GM12892 (cell line): Measurements from ENCODE around the gene GAK.
"Not testable (repeated sequence)": the region's sequence is repeated elsewhere in the genome, so short reads cannot be mapped to it uniquely, and the experiment has no call there.

ENCODE experiments used
- DNase-seq: peaks from one replicate; pipeline ENCODE4 v3.0.0; 2011; ENCODE audit not compliant: insufficient read length
- FAIRE-seq: peaks from 2 replicates; lab custom pipeline; 2011; peaks lifted over from hg19 to GRCh38; lab: Jason Lieb, UNC
- POLR2A ChIP-seq: IDR thresholded peaks from 2 replicates; pipeline ENCODE4 v1.6.1; 2011; ENCODE audit warnings: low read depth, low read length, control low read depth
- POLR2AphosphoS5 ChIP-seq: IDR thresholded peaks from 2 replicates; pipeline ENCODE4 v1.6.1; 2011; ENCODE audit warnings: low read depth, low read length, control low read depth
- TAF1 ChIP-seq: IDR thresholded peaks from 2 replicates; pipeline ENCODE4 v1.6.1; 2011; ENCODE audit warnings: low read depth, mild to moderate bottlenecking, control low read depth, low read length, borderline replicate concordance

Gene GAK

GRCh38 chr4:929096-929765 lies 2.9 kb downstream of the GAK start:
- TF ChIP-seq TAF1, result no peak
- no peak for TF ChIP-seq POLR2A
- no peak for TF ChIP-seq POLR2AphosphoS5
- DNase-seq (no peak), FAIRE-seq (no peak)

GRCh38 chr4:927566-927965 lies 4.5 kb downstream of the GAK start:
- not testable (repeated sequence) for FAIRE-seq, DNase-seq

DNA sequence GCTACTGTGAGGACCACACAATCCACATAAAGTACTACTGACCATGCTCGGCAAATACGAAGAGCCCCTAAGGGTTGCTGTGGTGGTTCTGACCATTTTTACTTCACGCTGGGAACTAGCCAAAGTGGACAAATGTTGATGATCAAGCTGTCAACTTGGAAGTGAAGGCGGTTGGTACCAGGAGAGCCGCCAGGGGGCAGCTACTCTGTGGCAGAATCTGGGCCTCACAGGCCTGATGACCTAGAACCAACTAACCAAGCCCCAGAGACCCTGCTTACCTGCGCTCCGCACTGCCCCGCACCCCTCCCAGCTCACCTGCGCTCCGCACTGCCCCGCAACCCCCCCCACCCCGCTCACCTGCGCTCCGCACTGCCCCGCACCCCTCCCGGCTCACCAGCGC lies 5.6 kb downstream of the GAK start:
- DNase-seq (no peak), FAIRE-seq (no peak)
- no peak for TF ChIP-seq TAF1
- no peak for TF ChIP-seq POLR2A
- TF ChIP-seq POLR2AphosphoS5, result no peak

- no peak for FAIRE-seq
- DNase-seq, result no peak
- no peak for TF ChIP-seq POLR2AphosphoS5
- TF ChIP-seq TAF1, result no peak
- TF ChIP-seq POLR2A, result no peak
Measured at GRCh38 chr4:925771-926500, 6.2 kb downstream of the GAK start.

GRCh38 chr4:925171-925570 lies 6.9 kb downstream of the GAK start:
- no peak for TF ChIP-seq POLR2AphosphoS5
- no peak for TF ChIP-seq POLR2A
- TF ChIP-seq TAF1, result no peak
- FAIRE-seq, result no peak

GRCh38 chr4:924107-925096 lies 7.7 kb downstream of the GAK start:
- TF ChIP-seq POLR2A (no peak), POLR2AphosphoS5 (no peak), TAF1 (no peak)
- DNase-seq (no peak), FAIRE-seq (peak; percentile 85)

More at GRCh38 chr4:925171-925570, 6.9 kb downstream of the GAK start:
- no peak for DNase-seq

- FAIRE-seq (peak; percentile 77), DNase-seq (no peak)
- TF ChIP-seq POLR2A (no peak), TAF1 (no peak), POLR2AphosphoS5 (no peak)
Measured at GRCh38 chr4:921830-922331, 10.2 kb downstream of the GAK start.

- not testable (repeated sequence) for FAIRE-seq, DNase-seq
Measured at GRCh38 chr4:919004-919680, 13.0 kb downstream of the GAK start.

DNA sequence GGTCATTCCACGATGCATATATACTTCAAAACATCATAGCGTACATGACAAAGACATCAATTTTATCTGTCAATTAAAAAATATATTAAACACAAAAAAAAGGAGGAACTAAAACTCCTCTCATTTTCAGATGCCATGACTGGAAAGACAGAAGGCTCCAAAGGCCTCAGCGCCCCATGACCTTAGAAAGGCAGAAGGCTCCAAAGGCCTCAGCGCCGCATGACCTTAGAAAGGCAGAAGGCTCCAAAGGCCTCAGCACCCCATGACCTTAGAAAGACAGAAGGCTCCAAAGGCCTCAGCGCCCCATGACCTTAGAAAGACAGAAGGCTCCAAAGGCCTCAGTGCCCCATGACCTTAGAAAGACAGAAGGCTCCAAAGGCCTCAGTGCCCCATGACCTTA lies 13.5 kb downstream of the GAK start:
- not testable (repeated sequence) for FAIRE-seq, DNase-seq

DNA sequence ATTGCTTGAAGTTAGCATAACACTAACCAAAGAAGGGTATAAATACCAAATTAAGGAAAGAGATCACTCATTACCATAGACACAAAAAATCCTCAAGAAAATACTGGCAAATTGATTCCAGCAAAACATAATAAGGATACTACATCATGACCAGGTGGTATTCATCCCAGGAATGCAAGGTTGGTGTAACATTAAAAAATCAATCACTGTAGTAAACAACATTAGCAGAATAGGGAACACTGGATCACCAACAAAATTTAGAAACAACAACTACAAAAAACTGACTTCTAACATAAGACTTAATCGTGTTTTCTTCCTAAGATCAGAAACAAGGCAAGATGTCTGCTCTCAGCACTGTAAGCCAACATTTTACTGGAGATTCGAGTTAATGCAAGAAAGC lies 14.1 kb downstream of the GAK start:
- TF ChIP-seq TAF1 (no peak), POLR2AphosphoS5 (no peak), POLR2A (no peak)
- FAIRE-seq (no peak), DNase-seq (no peak)

GRCh38 chr4:917466-917865 lies 14.7 kb downstream of the GAK start:
- FAIRE-seq (no peak), DNase-seq (no peak)
- no peak for TF ChIP-seq TAF1
- no peak for TF ChIP-seq POLR2A
- TF ChIP-seq POLR2AphosphoS5, result no peak
